ENCODE measurements around the gene CHCHD4.

- no peak for TF ChIP-seq CTCF (IDR thresholded peaks at IDR 0.05)
- TF ChIP-seq SIN3A (IDR thresholded peaks at IDR 0.05; ENCODE audit: borderline replicate concordance, insufficient read depth, low read depth, low read length), result no peak
- TF ChIP-seq REST (IDR thresholded peaks at IDR 0.05; ENCODE audit: insufficient read depth in 1 of 2, low read depth in 2 of 2, low read length in 1 of 2), result no peak
- TF ChIP-seq POLR2AphosphoS5 (IDR thresholded peaks at IDR 0.05; ENCODE audit: low read depth, low read length), result no peak
- TF ChIP-seq TCF7L2 (IDR thresholded peaks at IDR 0.05; ENCODE audit: low read depth, low read length), result no peak
Measured at GRCh38 chr3:14147066-14147435, 22.4 kb upstream of the CHCHD4 start.

All from Panc1 (cell line).